COLO829 (cell line): Measurements from ENCODE around the gene MLANA.

ENCODE experiments used
- DNase-seq: peaks from one replicate; pipeline ENCODE4 v3.0.0; 2012; ENCODE audit warnings: low spot score

MLANA gene

DNA sequence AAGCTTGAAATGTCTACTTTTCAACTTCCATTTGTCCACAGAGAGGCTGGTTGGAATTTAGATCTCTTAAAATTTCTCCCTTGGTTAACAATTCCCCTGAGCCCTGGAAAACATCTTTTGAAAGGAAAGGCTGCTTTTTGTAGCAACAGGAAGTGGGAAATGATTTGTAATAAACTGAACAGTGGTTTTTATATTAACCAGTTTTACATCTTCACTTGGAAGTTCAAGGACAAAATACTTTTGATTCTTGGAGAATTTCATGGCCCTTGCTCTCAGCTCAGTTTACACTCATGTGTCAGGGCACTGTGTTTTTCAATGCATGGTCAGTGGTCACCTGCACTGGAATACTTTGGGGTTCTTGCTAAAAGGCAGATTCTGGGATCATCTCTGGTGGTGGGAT lies 9.9 kb downstream of the MLANA start:
- DNase-seq = no peak

DNA sequence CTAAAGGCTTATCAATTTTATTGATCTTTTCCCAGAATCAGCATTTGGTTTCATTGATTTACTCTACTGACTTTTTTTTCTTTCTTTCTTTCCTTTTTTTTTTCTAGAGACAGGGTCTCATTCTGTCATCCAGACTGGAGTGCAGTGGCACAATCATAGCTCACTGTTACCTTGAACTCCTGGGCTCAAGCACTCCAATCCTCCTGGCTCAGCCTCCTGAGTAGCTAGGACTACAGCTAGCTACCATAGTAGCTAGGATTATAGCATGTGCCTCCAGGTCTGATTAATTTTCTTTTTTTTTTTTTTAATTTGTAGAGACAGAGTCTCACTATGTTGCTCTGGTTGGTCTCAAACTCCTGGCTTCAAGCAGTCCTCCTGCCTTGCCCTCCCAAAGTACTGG lies 11.7 kb downstream of the MLANA start:
- no peak for DNase-seq

GRCh38 chr9:5908918-5909317 lies 18.2 kb downstream of the MLANA start:
- DNase-seq = no peak

GRCh38 chr9:5909976-5910375 lies 19.3 kb downstream of the MLANA start:
- no peak for DNase-seq

DNA sequence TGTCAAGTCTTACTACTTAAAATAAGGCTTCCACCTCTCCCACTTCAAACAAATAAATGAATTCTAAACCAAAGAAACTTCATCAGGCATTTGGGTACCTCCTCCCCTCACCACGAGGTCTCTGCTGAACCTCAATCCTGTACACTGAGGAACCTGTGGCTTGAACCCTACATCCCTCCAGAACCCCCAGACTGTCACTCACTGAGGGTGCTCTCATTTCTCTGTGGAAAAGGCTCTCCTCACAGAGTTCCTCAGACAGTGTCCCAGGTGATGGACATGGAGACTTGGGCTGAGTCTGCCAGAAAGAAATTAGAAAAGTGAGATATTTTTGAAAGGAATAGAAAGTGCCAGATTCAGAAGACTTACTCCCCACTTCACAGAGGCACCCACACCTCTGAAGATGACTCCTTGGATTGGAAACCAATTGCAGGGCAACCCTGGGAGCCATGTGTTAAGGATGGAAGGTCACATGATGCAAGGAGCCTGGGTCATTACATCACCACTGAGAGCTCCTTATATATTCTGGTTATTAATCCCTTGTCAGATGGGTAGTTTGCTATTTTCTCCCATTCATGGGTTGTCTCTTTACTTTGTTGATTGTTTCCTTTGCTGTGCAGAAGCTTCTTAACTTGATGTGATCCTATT lies 19.8 kb downstream of the MLANA start:
- DNase-seq = no peak

DNA sequence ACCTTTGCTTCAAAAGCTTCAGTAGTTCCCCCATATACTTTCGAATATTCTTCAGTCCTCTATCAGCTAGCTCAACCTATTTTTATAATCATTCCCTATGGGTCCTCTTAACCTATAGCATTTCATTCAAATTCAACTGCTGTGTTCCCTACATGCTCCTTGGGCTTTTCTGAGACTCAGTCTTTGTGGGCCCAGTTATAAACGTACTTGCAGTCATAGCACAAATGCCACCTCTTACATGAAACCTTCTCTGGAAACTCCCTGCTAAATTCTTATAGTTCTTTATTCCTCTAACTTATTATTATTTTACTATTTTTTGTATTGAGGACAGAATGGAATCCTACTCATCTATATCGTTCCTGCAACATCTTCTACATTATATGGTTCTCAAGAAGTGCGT lies 24.7 kb downstream of the MLANA start:
- DNase-seq = no peak

- no peak for DNase-seq
Measured at GRCh38 chr9:5917273-5917672, 26.6 kb downstream of the MLANA start.

DNA sequence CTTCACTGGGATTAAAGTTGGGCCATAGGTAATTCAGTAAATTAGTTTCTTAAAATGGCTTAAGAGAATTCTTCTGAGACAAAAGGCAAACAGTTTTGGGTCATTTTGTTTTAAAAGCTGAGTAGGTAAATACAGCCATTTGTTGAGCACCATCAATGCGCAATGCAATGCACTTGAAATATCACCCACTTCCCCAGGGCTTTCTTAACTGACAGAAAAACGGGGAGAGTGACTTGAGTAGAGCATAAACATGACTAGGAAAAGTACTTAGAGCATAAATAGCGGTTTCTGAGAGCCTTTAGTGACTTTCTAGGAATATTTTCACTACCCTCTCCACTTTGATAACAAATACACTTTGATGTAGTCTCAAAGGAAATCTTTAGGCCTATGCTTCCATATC lies 27.2 kb downstream of the MLANA start:
- no peak for DNase-seq

DNA sequence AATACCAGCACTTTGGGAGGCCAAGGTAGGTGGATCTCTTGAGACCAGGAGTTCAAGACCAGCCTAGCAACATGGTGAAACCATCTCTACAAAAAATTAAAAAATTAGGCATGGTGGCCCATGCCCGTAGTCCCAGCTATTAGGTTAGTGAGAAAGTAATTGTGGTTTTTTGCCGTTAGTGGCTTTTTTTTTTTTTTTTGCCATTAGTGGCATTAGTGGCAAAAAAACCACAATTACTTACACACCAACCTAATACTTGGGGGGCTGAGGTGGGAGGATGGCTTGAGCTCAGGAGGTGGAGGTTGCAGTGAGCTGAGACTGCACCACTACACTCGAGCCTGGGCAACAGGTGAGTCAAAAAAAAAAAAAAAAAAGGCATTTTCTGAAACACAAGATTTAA lies 27.8 kb downstream of the MLANA start:
- DNase-seq = no peak

DNA sequence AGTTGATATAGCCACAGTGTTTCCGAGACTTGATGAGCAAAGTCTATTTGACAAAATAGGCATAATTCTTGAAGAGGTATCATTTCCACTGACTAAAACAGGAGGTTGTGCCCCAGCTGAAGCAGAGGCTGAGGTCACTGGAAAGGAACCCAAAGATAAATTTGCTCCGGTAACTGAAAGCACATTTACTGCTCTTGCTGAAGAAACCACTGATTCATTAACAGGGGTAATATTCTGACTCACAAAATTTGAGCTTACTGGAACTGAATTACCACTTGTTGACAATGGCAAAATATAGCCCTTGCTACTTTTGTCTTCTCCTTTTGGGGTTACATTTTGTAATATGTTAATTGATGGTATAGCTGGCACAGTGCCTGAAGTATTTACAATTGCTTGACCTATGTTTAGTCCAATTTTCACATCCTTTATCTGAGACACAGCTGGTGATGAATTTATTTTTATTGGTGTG lies 30.2 kb downstream of the MLANA start:
- DNase-seq = no peak

DNA sequence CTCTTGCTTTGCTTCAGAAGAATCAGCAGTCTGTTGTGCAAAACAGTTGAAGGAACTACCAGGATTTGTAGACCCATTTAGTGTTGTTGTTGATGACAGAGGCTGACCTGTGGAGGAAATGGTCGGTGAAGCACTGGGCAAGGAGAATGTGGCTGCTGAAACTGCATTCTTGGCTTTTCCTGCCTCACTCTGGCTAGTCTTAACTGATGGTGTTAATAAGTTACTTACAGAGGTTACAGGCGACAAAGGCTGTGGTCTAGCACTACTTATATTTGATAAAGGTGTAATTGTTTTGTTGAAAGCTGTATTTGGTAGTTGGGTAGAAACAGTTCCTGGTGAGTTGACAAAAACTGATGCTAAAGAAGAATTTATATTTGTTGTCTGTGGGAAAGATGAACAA lies 31.5 kb downstream of the MLANA start:
- no peak for DNase-seq

DNA sequence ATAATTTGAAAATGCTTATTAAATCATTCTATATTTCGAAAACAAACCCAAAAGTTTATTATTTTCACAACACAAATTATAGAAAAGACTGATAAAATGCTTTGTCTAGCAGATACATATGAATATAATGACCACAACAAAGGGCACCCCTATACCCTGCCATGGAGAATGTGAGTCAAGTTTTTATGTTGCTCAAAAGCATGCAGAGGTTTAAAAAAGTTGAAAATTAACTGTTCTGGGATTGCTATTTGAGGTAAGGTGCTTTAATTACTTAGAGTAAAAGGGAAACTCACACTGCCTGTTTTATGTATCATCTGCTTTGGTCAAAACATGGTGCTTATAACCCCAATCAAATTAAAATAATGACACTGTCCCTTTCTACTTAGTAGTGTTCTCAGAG lies 41.0 kb downstream of the MLANA start:
- DNase-seq = no peak

DNA sequence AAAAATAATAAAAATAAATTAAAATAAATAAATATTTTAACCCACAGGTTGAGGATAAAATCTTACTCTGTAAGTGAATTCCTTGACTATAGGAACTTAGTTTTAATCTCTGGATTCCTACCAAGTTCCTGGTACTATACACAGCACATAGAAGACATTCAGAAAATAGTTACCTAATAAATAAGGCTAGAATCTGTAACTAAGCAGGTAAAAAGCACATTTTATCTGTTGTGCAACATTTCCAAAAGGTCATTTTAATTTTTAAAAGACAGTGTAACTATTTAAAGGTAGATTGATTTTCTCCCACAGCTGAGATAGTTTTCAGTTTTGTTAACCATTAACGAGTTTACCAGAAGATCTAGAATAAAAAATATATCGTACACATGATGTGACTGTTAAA lies 47.8 kb downstream of the MLANA start:
- DNase-seq = no peak

GRCh38 chr9:5939530-5939929 lies 48.8 kb downstream of the MLANA start:
- DNase-seq = peak; percentile 1

GRCh38 chr9:5941214-5941613 lies 50.5 kb downstream of the MLANA start:
- no peak for DNase-seq

GRCh38 chr9:5945112-5945511 lies 54.4 kb downstream of the MLANA start:
- no peak for DNase-seq

DNA sequence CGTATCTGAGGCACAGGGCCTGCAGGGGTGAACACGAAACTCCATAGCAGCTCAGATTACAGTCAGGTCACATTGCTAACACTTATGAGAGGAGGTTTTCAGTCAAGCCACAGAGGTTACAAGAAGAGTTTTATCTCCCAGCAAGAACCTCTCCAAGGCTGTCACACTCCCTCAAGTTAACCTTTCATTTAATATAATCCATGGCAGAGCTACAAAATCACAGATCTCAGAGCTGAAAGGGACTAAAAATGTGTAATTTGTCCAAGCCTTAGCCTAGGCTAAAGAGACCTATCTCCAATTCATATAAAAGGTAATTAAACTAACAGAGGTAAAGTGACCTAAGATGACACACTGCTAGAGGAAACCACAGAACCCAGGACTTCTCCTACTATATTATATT lies 57.2 kb downstream of the MLANA start:
- no peak for DNase-seq

GRCh38 chr9:5949103-5949699 lies 58.5 kb downstream of the MLANA start:
- DNase-seq = no peak

GRCh38 chr9:5950261-5950660 lies 59.6 kb downstream of the MLANA start:
- no peak for DNase-seq

DNA sequence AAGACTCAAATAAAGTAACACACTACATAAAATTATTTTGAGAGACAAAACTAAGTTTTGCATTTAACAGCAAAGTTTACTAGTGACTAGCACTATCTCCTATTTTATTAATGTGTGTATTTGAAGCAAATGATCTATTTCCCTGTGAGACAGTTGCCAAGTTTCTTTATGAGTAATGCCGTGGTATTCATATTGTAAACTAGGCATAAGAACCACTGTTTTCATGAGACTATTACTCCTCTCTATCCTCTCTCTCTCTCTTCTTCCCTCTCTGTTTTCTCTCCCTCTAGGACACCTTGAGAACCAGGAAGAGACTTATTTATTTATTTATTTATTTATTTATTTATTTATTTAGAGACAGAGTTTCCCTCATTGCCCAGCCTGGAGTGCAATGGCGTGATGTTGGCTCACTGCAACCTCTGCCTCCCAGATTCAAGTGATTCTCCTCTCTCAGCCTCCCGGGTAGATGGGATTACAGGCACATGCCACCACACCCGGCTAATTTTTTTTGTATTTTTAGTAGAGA lies 61.1 kb downstream of the MLANA start:
- DNase-seq = no peak

GRCh38 chr9:5953743-5954707 lies 63.3 kb downstream of the MLANA start:
- no peak for DNase-seq

- no peak for DNase-seq
Measured at GRCh38 chr9:5957166-5957565, 66.5 kb downstream of the MLANA start.

GRCh38 chr9:5958273-5958672 lies 67.6 kb downstream of the MLANA start:
- no peak for DNase-seq
